HuH-7.5 (cell line): ENCODE data around the gene GRIN2A.

Experiments used
- DNase-seq: peaks from one replicate; pipeline ENCODE4 v3.0.0; 2011; ENCODE audit warnings: low spot score

GRIN2A gene

DNA sequence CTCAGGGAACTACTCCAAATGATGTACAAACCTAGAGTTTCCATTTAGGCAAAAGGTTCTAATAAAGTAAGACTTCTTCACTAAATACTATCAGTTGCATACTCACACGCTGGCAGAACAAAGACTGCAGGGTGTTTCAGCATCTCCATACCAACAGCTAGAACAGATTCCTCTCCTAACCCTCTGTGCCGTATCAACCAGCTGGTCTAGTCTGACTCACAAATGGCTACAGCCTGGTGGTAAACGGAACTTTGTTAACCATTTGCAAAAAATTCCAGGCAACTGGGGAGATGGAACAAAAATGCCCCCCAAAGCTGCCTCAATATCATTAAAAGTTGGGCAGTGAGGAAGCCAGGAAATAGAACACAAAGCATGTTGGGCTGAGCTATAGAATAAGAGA, 217.1 kb downstream of the GRIN2A start:
- DNase-seq = no peak

DNA sequence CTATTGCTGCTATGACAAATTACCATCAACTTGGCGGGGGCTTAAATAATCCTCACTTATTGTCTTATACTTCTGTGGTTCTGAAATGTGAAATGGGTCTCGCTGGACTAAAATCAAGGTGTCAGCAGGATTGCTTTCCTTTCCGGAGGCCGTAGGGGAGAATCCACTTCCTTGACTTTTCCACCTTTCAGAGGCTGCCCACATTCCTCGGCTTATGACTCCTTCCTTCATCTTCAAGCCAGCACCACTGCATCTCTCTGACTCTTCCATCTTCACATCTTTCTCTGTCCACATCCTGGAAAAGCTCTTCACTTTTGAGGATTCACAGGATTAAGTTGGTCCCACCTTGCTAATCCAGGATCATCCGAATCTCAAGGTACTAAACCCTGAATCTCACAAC, 217.8 kb downstream of the GRIN2A start:
- DNase-seq = no peak

DNA sequence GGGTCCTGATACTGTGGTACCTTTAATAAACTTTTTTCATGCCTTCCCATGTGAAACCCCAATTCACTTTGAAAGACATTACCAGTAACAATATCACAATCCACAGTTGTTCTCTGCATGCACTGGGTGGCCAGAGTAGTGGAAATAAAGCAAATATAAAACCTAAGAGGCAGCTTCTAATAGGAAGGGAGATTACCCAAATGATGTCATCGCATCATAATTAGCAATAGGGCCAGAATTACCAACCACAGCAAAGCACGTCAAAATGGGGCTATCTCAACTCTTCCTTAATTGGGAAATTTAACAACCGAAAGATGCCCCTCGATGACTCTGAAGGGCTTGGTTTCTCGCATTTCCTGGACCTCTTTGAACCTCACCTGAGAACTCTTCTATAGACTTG, 224.8 kb downstream of the GRIN2A start:
- DNase-seq = no peak

DNA sequence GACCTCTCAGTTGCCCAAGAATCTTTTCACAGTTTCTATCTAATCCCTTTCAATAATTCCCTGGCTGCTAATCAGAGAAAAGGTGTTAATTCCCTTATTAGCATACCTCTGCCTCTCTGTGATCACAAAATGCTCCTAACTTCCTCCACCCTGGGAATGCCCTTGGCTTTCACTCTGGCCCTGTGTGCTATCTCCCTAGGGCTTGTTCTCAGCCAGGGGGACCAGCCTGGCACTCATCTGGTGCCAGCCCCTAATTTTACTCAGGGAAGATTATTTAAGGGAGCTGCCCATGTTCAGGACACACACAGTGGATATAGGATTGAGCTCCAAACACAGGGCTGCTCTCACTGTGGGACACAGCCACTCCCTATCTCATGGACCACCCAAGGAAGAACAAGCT, 225.2 kb downstream of the GRIN2A start:
- no peak for DNase-seq

DNA sequence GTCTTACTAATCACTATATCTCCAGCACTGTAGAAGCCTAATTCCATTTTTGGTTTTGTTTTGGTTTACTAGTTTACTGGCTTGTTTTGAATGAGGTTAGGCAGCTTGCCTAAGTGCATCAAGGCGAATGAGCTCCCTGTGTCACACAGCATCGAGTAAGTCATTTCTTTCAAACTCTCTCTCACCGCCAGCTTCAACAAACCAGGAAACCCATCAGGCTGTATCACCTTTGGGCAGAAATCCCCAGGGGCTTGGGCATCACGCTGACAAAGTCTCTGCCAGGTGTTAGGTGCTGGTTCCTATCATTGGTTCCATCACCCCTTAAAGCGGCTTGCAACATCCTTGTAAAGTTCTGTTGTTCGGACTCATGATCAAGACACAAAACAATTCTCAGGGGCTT, 226.6 kb downstream of the GRIN2A start:
- no peak for DNase-seq

DNA sequence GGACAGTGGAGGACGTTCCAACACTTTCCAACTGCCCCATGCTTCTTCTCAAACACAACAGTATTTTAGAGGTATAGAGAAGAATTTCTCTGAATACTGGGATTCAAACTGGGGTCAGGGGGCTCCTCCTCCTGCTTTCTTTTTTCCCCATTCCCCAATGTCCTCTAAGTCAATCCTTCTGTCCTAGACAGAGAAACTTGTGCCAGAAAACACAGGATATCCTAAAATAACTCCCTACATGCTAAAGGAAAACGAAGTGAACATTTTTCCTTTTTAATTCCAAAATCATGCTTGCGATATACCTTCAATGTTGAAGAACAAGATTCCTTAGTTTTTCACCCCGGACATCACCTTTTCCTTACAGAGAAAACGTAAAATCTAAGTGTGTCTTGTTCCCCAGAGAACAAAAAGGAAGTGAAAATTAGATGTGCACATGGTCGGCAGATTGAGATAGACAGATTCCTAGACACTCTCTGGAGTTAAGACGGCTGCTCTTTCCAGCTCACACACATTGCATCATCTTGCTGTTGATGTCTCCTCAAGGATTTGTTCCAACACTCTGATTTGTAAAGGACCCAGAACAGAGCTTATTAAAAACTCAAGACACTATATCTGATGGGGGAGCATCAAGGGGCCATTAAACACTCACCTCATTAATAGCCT, 228.2 kb downstream of the GRIN2A start:
- no peak for DNase-seq

DNA sequence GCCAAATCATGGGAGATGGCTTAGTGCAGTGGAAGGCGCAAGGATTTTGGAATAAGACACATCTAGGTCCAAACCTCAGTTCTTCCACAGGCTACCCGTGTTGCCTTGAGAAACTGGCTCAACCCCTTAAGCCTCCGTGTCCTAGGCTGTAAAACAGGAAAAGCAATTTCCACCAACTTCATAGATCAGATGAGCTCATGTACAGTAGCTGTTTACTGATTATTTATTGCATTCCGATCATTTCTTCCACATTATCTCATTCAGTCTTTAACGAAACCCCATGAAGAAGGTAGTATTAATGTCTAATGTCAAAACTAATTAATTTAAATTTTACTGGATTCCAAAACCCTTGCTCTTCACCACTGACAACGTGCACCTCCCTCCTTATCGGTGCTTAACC, 231.6 kb downstream of the GRIN2A start:
- no peak for DNase-seq

DNA sequence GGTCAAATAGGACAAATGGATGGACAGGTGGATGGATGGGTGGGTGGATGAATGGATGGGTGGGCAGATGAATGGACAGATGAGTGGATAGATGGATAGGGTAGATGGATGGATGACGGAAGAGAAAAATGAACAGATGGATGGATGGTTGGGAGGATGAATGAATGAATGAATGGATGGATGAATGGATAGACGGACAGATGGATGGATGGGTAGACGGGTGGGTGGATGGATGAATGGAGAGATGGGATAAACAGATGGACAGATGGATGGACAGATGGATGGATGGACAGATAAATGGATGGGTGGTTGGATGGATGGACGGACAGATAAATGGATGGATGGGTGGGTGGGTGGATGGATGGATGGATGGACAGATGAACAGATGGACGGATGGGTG, 232.8 kb downstream of the GRIN2A start:
- DNase-seq = no peak

DNA sequence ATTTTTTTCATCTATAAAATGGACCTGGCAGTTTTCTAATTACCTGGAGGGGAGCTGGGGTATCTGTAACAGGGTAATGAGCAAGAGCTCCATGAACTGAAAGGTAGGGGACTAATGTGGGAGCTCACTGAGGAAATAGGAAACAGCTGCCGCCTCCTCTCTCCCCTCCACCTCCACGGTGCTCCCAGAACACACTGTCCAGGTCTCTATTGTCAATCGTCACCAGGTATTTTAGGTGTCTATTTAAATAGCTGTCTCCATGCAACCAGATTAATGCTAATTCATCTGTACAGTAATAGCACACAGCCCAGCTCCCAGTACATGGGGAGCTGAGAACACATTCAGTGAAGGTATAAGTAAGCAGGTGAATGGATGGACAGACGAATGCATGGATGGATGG, 233.3 kb downstream of the GRIN2A start:
- no peak for DNase-seq

DNA sequence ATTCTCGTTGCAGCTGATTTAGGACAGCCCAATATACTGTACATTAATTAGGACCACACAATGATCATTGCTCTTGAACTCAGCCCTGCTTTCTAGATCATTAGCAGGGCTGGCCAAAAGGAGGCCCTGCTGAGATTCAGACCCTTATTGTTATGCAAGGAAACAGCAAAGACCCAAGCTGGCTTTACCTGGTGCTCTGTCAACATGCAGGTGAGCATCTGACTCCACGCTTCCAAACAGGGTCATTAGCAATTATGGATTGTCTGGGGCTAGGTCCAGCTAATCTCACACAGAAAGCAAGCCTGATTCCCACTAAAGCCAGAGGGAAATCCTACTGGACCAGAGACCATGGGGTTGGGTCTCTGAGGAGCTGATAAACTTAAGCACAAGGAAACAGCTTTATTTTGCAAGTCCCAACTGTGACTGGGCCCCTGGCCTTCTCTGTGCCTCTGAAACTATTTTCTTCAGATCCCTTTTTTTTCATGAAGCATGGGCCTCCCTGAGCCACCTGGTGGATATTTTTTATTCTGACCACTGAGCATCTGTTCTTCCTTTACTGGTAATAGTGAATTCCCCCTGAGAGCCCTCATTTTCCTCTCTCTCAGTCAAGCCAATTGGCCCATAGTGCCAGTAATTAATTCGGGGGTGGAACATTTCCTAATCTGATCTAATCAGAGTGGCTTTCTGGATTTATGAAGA, 236.1 kb downstream of the GRIN2A start:
- no peak for DNase-seq

DNA sequence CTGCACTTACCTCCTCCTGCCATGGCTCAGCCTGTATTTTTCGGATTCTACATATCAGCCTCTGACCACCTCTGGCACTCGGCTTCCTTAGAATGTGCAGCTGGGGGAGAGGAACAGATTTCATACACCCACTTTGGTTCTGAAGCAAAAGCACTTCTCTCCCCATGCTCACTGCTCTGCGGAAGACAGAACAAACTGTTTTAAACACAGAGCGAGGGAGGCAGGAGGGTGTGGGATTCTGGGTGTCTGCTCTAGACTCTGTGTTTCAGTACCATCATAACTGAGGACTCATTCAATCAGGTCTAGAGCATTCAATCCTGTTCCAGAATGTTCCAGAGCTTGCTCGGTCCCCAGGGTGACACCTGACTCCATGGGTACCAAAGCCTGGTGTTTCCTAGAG, 239.1 kb downstream of the GRIN2A start:
- no peak for DNase-seq

DNA sequence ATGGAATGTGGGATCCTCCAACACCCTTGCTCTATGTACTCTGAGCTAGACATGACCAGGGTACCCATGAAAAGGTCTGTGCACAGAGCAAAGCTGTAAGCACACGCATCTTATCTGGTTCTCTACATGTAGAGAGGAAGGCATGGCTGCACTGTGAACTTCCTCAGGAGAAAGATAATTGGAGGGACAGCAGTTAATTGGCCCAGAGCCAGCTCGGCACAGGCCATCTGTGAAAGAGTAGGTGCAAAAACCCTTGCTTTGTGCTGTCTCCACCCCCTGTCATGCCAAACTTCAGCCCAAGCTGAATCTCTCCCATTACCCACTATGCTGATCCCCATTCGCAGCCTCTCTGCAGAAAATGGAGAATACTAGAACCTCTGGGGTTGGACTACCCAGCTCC, 241.0 kb downstream of the GRIN2A start:
- DNase-seq = no peak

DNA sequence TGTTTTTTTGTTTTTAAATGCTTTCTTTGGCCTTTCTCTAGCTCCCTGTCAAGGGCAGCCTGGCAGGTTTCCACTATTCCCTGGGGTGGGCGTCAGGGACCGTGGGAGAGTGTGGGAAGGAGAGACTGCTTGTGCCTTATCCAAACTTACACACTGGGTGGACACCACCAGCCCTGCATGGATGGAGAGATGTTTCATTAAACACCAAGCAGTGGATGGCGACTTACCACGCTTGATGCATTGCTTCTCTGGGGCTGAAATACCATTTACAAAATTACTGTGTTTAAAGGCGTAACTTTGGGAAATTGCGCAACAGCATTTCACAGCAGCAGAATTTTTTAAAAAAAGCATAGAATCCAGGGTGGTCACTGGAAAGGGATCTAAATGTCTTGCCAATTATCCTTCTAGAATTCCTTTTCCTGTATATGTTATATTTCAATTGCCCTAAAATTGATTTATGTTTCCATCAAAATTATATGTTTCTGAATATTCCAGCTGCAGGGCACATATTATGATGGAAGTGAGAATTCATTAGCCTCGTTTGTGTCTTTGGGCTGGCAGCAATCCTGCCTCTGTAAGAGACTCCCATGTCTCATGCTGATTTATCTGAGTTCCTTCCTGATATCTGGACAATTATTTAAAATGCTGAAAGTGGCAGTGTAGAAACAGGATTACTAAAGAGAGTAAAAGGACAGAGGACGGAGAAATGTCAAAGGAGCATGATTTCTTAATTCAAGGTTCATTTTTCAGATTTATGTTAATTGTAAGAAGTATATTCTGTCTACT, 247.3 kb downstream of the GRIN2A start:
- DNase-seq = no peak

DNA sequence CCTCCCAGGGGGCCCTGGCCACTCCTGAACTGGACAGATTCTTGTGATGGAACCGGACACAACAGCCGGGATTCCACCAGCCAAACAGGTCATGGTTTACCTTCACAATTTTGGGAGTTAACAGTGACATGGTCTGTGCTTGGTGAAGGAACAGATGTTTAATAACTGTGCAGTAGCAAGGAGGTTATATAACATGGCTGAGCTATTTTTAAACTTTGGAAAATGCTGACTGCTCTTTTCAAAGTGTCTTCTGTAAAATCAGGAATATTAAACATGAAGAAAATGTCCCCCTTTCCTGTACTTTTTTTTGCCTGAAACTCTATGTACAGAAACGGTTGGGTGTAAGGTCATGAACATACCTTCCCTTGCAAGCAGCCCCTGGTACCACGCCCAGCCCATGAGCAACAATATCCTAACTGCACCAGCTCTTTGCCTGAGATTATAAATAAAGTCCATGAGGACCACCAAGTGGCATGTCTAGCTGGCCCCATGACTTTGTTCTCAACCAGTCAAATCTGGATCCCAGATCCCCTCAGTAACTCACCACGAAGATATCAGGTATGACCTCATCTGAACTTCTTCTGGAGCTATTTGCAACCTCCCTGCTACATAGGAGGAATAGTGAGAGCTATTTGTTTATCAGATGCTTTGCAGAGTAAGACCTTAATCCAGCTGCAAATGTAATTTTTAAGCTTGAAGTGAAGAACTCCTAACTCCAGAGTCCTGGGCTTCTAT, 249.1 kb downstream of the GRIN2A start:
- DNase-seq = no peak

DNA sequence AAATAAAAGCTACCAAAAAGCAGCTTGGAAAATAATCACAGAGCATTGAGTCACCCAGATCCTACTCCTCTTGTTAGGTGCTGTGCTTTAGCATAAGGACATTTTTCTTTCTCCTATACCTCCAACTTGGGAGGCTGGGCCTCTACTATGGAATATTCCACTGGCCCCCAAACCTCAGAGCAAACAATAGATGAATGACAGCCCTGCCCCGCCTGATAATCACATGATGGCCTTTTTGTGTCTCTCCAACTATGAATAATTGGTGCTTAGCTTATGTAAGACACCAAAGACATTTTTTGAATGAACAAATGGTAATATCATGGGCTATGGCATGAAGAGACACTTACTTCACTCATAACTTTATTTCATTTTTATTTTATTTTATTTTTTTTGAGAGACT, 250.2 kb downstream of the GRIN2A start:
- DNase-seq = no peak

DNA sequence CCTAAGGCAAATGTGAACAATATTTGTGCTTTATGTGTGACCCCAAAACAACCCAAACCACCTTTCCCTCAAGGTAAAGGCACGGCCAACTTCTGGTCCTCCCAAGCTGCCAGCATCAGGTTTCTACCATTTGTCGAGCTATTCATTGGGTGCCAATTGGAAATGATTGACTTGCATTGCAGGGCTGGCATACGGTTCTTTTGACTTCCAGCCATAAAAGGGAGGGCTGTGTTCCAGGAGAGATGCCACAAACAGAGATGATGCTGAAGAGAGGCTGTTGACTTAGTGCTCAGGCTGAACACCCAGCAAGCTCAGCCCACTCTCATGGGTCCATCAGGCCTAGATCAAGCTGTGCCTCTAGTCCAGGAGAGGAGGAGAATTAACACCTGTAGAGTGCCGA, 252.4 kb downstream of the GRIN2A start:
- no peak for DNase-seq

DNA sequence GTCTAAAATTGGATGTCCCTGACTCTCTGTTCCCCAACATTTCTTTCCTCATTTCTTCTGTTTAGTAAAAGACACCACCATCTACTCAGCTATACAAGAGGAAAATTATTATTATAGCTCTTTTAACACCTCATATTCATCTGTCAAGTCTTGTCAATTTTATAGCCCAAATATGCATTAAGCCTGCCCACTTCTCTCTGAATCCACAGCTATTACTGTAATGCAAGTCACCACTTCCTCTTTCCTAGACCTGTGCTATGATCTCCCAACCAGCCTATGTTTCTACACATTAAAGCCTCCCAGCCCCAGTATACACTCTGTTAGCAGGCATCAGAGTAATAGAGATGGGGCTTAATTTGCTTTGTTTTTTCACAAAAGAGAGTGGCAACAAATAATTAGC, 252.9 kb downstream of the GRIN2A start:
- no peak for DNase-seq

DNA sequence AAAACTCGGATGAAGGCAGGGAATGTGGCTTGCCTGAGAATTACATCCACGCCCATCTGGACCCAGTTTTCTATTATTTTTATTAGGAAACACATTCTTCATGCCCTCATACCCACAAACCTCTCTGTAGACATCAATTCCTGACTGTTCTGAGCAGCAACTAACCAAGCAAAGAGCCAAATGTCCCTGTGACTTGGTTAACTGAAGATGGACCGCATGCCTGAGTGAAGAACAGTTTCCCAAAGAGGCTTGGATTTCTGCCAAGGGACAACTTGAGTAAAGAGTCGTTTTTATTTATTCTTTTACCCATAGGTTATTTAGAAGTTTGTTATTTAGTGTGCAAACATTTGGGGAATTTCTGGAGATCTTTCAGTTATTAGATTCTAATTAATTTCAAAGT, 259.8 kb downstream of the GRIN2A start:
- no peak for DNase-seq

DNA sequence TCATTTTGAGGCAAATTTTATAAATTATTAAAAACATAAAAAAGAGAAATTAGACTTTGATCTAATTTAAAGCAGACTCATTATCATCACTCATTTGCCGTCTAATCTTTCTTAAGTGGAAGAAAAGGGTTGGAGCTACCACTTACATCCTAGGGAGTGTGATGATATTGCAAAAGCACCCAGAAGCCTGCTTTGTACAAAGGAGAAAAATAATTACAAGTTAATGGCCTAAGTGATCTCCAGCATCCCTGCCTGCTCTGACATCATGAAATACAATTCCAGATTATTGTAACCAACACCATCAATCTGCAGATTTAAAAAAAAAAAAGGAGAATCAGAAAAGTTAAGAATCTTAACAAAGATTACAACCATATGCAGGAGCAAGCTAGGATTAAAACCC, 260.2 kb downstream of the GRIN2A start:
- DNase-seq = no peak

DNA sequence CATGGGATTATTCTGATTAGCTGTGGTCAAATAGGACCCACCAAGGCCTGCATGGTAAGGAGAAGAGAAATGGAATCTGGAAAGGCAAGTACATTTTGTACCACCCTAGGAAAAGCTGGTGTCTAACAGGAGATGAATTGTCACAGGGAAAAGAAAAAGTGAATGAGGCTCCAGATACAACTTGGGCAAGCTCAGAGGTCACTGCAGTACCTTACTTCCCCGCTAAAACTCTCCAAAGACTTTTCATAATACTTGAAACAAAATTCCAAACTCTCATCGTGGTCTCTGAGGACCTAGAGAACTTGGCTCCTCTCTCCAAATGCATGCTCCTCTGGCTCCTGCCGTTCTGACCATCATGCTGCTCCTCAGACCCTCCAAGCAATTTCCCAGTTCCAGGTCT, 262.8 kb downstream of the GRIN2A start:
- DNase-seq = no peak

DNA sequence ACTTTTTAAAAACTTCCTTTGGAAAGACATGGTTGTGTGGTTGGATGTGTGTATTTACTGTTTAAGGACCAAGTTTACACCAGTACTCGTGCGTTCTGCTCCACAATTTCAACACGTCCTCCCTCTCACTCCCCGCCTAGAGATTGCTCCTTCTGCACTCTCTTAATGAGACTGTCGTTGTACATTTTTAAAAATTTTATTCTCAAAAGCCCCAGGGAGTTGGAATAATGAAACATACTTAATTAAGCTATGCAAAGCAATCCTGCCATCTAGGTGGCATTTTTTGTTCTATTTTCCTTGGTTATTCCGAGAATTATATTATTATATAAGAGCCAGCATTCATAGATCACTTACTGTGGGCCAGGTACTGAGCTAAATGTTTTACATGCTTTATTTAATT, 264.5 kb downstream of the GRIN2A start:
- no peak for DNase-seq

DNA sequence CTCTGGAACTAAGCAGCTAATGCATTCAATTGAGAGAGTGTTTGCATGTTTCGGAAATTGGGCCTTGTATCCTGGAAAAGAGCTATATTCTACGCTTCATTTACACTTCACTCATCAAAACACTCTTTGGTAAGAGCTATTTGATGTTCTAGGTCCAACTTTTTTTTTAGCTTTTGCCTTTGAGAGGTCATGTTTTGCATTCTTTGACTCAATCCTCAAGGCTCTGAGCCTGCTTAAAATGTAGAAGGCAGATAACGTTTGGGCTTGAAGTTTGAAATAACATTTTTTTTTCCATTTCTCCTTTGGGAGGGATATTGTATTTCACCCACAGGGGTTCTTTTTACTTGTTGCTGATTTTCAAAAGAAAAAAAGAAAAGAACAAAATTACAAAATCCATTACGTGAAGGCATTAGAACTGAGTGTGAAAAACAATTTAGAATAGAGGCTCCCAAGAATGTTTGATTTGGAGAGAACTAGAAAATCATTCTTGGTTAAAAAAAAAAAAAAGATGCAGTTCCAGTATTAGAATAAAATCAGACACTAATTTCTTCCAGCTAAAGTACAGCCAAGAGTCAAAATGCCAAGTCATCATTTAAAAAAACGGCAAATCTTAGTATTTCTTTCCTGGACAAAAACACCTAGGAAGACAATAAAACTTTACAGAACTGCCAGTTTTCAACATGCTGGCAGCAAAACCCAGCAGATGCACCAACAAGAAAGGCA, 268.5 kb downstream of the GRIN2A start:
- DNase-seq = no peak
